IMR-90 (cell line): Measurements from ENCODE around the gene SLC25A21. TPM values are rescaled to one million over a fixed set of nuclear protein-coding genes. Genes with fewer than 3 reads are reported as not detected.

Experiments
- ATAC-seq: fragments of 200-7000 bp; cut with Tn5 transposase; 2 replicates; pipeline ENCODE4 v1.9.1; 2020; ENCODE audit warnings: low read depth, mild to moderate bottlenecking, moderate library complexity
- BruUV-seq: library from RNA; stranded (reverse); fragments of 400-500 nt; replicated peaks from 2 replicates; lab custom pipeline; 2021; lab: Mats Ljungman, UMichigan
- CTCF ChIA-PET: fragments of 300-600 bp; formaldehyde crosslinking; extraction: SDS; loops from one replicate; lab custom pipeline; 2021; ENCODE audit warnings: antibody characterized with exemption; lab: Yijun Ruan, JAX
- POLR2A ChIA-PET: fragments of 300-600 bp; sonication (Branson Sonifier 250); formaldehyde crosslinking; loops from one replicate; lab custom pipeline; 2022; ENCODE audit warnings: antibody characterized with exemption; ENCODE audit not compliant: unreplicated experiment; lab: Charles Lee
- DNase-seq: peaks from one replicate; pipeline ENCODE4 v3.0.0; 2013
- H2AFZ ChIP-seq: replicated peaks from 2 replicates; pipeline ENCODE3; 2013; ENCODE audit warnings: low read length, mild to moderate bottlenecking; ENCODE audit not compliant: poor library complexity
- H2AK5ac ChIP-seq: 2 replicates; pipeline ENCODE4 v1.6.1; 2013; ENCODE audit warnings: low read depth, low read length, inconsistent platforms
- H2AK9ac ChIP-seq: replicated peaks from 2 replicates; pipeline ENCODE3; 2013; ENCODE audit warnings: mild to moderate bottlenecking, low read depth, low read length, moderate library complexity; ENCODE audit not compliant: poor library complexity
- H2BK120ac ChIP-seq: 2 replicates; pipeline ENCODE4 v1.6.1; 2013; ENCODE audit warnings: low read depth, low read length, inconsistent platforms
- H2BK15ac ChIP-seq: 3 replicates; pipeline ENCODE4 v1.6.1; 2013; ENCODE audit warnings: low read depth, low read length, inconsistent platforms
- H2BK20ac ChIP-seq: 2 replicates; pipeline ENCODE4 v1.6.1; 2013; ENCODE audit warnings: low read depth, mild to moderate bottlenecking, inconsistent platforms, low read length, moderate library complexity
- H2BK5ac ChIP-seq: 2 replicates; pipeline ENCODE4 v1.6.1; 2013; ENCODE audit warnings: mild to moderate bottlenecking, low read depth, low read length, inconsistent platforms; ENCODE audit not compliant: poor library complexity, severe bottlenecking
- H3K14ac ChIP-seq: replicated peaks from 2 replicates; pipeline ENCODE4 v1.6.1; 2013; ENCODE audit warnings: low read depth, low read length, inconsistent platforms
- H3K18ac ChIP-seq: 2 replicates; pipeline ENCODE4 v1.6.1; 2013; ENCODE audit warnings: low read depth, low read length, control low read depth
- H3K23ac ChIP-seq: 2 replicates; pipeline ENCODE4 v1.6.1; 2013; ENCODE audit warnings: low read depth, low read length, inconsistent platforms
- H3K27ac ChIP-seq: 2 replicates; pipeline ENCODE4 v1.5.1; 2013; ENCODE audit warnings: mild to moderate bottlenecking, control low read depth, low read length; ENCODE audit not compliant: insufficient read depth
- H3K27me3 ChIP-seq: 2 replicates; pipeline ENCODE4 v1.6.1; 2013; ENCODE audit warnings: low read length; ENCODE audit not compliant: control insufficient read depth, insufficient read depth
- H3K36me3 ChIP-seq: 2 replicates; pipeline ENCODE4 v1.6.1; 2013; ENCODE audit warnings: low read length, mixed read lengths; ENCODE audit not compliant: control insufficient read depth, insufficient read depth
- H3K4ac ChIP-seq: 2 replicates; pipeline ENCODE4 v1.6.1; 2013; ENCODE audit warnings: low read depth, low read length, inconsistent platforms
- H3K4me1 ChIP-seq: 2 replicates; pipeline ENCODE4 v1.6.1; 2013; ENCODE audit warnings: low read length, mixed read lengths; ENCODE audit not compliant: control insufficient read depth, insufficient read depth
- H3K4me2 ChIP-seq: 2 replicates; pipeline ENCODE4 v1.6.1; 2013; ENCODE audit warnings: low read depth, mild to moderate bottlenecking, control low read depth, low read length, moderate library complexity
- H3K4me3 ChIP-seq: 2 replicates; pipeline ENCODE4 v1.5.1; 2013; ENCODE audit warnings: low read depth, mild to moderate bottlenecking, control low read depth, low read length, moderate library complexity; ENCODE audit not compliant: insufficient read depth
- H3K56ac ChIP-seq: 2 replicates; pipeline ENCODE4 v1.6.1; 2013; ENCODE audit warnings: low read length, inconsistent platforms; ENCODE audit not compliant: insufficient read depth; ENCODE audit errors: extremely low read depth
- H3K79me1 ChIP-seq, 2 experiments: 2 replicates each; pipeline ENCODE4 v1.6.1; 2013; ENCODE audit warnings: low read length in 2 of 2, inconsistent platforms in 1 of 2, low read depth in 1 of 2
- H3K9ac ChIP-seq: 2 replicates; pipeline ENCODE4 v1.6.1; 2013; ENCODE audit warnings: low read depth, low read length, control low read depth
- H3K9me1 ChIP-seq: 2 replicates; pipeline ENCODE4 v1.6.1; 2013; ENCODE audit warnings: low read length, inconsistent platforms; ENCODE audit not compliant: insufficient read depth
- H3K9me3 ChIP-seq: 2 replicates; pipeline ENCODE4 v1.6.1; 2013; ENCODE audit warnings: low read length; ENCODE audit not compliant: control insufficient read depth, insufficient read depth
- H4K20me1 ChIP-seq: 2 replicates; pipeline ENCODE4 v1.6.1; 2013; ENCODE audit warnings: low read length, inconsistent platforms; ENCODE audit not compliant: insufficient read depth
- H4K5ac ChIP-seq: 2 replicates; pipeline ENCODE4 v1.6.1; 2013; ENCODE audit warnings: mild to moderate bottlenecking, low read depth, low read length, control low read depth
- H4K8ac ChIP-seq, 2 experiments: 2 replicates each; pipeline ENCODE4 v1.6.1; 2013; ENCODE audit warnings: low read depth in 2 of 2, low read length in 2 of 2, control low read depth in 1 of 2, inconsistent platforms in 1 of 2
- H4K91ac ChIP-seq: 2 replicates; pipeline ENCODE4 v1.6.1; 2013; ENCODE audit warnings: low read depth, low read length, inconsistent platforms; ENCODE audit not compliant: insufficient read depth
- BHLHE40 ChIP-seq: fragments of 150-350 bp; IDR thresholded peaks from 2 replicates; pipeline ENCODE4 v1.6.1; 2016; ENCODE audit warnings: mild to moderate bottlenecking, low read depth, low read length
- CEBPB ChIP-seq: IDR thresholded peaks from 2 replicates; pipeline ENCODE4 v1.6.1; 2012; ENCODE audit warnings: low read depth, low read length, improper control_type of control experiment
- CTCF ChIP-seq: conservative IDR thresholded peaks from 2 replicates; pipeline ENCODE4 v1.5.1; 2012; ENCODE audit warnings: mild to moderate bottlenecking, low read depth, low read length, improper control_type of control experiment
- FOS ChIP-seq: fragments of 150-350 bp; IDR thresholded peaks from 2 replicates; pipeline ENCODE4 v1.6.1; 2016; ENCODE audit warnings: low read depth, low read length
- MAFK ChIP-seq: IDR thresholded peaks from 2 replicates; pipeline ENCODE4 v1.6.1; 2012; ENCODE audit warnings: low read depth, low read length, improper control_type of control experiment
- MAZ ChIP-seq: IDR thresholded peaks from 2 replicates; pipeline ENCODE4 v1.6.1; 2012; ENCODE audit warnings: low read depth, mild to moderate bottlenecking, low read length, improper control_type of control experiment, moderate library complexity, borderline replicate concordance
- MXI1 ChIP-seq: IDR thresholded peaks from 2 replicates; pipeline ENCODE4 v1.6.1; 2012; ENCODE audit warnings: low read depth, mild to moderate bottlenecking, low read length, moderate library complexity, borderline replicate concordance
- NFE2L2 ChIP-seq: fragments of 150-350 bp; IDR thresholded peaks from 2 replicates; pipeline ENCODE4 v1.6.1; 2016; ENCODE audit warnings: low read depth, mild to moderate bottlenecking, low read length
- POLR2A ChIP-seq: IDR thresholded peaks from 2 replicates; pipeline ENCODE4 v1.6.1; 2012; ENCODE audit warnings: mild to moderate bottlenecking, low read depth, low read length
- RAD21 ChIP-seq: IDR thresholded peaks from 2 replicates; pipeline ENCODE4 v1.6.1; 2012; ENCODE audit warnings: low read length, improper control_type of control experiment
- RCOR1 ChIP-seq: IDR thresholded peaks from 2 replicates; pipeline ENCODE4 v1.6.1; 2012; ENCODE audit warnings: mild to moderate bottlenecking, low read length, improper control_type of control experiment; ENCODE audit not compliant: insufficient replicate concordance
- RFX5 ChIP-seq: IDR thresholded peaks from 2 replicates; pipeline ENCODE4 v1.8.0; 2012; ENCODE audit warnings: low read depth, mild to moderate bottlenecking, low read length, moderate library complexity
- WGBS, 2 experiments: methylation state at CpG; one replicate each; pipeline versions ENCODE4 v1.1.5 to v1.1.7; 2013; ENCODE audit warnings: missing lambda C conversion rate in 2 of 2; ENCODE audit not compliant: insufficient read length in 1 of 2; ENCODE audit errors: extremely low coverage in 2 of 2; 5-methylcytosine and 5-hydroxymethylcytosine counted together
- dilution Hi-C: fragments of 300-500 bp; cut with HindIII; formaldehyde crosslinking; loops from one replicate; pipeline ENCODE4 v1.14.3; 2018; ENCODE audit warnings: low sequenced_read_pairs; ENCODE audit not compliant: unreplicated experiment
- in situ Hi-C: fragments of 300-500 bp; cut with MboI; formaldehyde crosslinking; loops from 3 replicates; pipeline ENCODE4 v1.14.3; 2019; ENCODE audit warnings: low sequenced_read_pairs, inconsistent platforms, mixed read lengths
- intact Hi-C: fragments of 100-400 bp; cut with micrococcal nuclease; formaldehyde crosslinking; loops from 2 replicates; pipeline ENCODE4 v1.10.0; 2022
- polyA plus RNA-seq, 3 experiments: library from polyadenylated mRNA; depleted of rRNA; stranded (reverse); fragments of >200 nt; gene quantifications; 2 replicates each; pipeline ENCODE4 v1.2.3, GENCODE V29; 2012; ENCODE audit warnings: low replicate concordance in 1 of 3
- total RNA-seq: library from RNA; depleted of rRNA; stranded (reverse); fragments of >200 nt; gene quantifications from 2 replicates; pipeline ENCODE4 v1.2.3, GENCODE V29; 2012
- TF ChIP-seq, protein P1 (sequence below): fragments of 150-350 bp; IDR thresholded peaks from 2 replicates; pipeline ENCODE4 v1.6.1; 2016; ENCODE audit warnings: low read depth, mild to moderate bottlenecking, low read length, moderate library complexity, borderline replicate concordance
- TF ChIP-seq, protein P2 (sequence below): fragments of 150-350 bp; IDR thresholded peaks from 2 replicates; pipeline ENCODE4 v1.6.1; 2017; ENCODE audit warnings: mild to moderate bottlenecking, antibody characterized with exemption, low read length, low read depth

SLC25A21 gene
- total and polyA plus RNA-seq, 2 of the 4 experiments (the other 2 are of a cell fraction): 0.62 to 0.90 TPM

DNA sequence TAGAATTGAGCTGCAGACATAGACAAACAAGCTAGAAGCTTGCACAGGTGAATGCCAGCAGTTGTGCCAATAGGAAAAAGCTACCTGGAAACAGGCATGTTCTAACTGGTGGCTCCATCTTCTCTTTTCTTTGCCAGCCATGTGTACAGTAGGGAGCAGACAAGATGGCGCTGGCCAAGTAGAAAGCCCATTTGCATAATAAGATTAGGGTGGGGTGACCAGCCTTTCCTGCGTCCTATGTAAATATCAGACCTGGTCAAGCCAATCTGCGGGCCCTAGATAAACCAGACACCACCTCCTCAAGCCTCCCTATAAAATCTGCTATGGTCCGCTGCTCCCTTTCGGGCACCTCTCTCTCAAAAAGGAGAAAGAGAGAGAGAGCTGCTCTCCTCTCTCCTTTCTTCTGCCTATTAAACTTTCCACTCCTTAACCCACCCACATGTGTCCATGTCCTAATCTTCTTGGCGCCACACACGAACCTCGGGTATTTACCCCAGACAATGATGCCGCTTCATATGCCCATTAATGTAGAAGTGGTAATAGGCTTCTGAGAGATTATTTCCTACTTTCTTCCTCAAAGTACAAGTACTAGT, 201.0 kb downstream of the SLC25A21 start:
- TF ChIP-seq CEBPB (no peak), MAZ (no peak), CTCF (no peak), MAFK (no peak), NFE2L2 (no peak), MXI1 (no peak), RFX5 (no peak), RAD21 (no peak), BHLHE40 (no peak), RCOR1 (no peak), FOS (no peak), POLR2A (no peak)
- TF ChIP-seq, protein P1, sequence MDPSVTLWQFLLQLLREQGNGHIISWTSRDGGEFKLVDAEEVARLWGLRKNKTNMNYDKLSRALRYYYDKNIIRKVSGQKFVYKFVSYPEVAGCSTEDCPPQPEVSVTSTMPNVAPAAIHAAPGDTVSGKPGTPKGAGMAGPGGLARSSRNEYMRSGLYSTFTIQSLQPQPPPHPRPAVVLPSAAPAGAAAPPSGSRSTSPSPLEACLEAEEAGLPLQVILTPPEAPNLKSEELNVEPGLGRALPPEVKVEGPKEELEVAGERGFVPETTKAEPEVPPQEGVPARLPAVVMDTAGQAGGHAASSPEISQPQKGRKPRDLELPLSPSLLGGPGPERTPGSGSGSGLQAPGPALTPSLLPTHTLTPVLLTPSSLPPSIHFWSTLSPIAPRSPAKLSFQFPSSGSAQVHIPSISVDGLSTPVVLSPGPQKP: no peak
- TF ChIP-seq, protein P2, sequence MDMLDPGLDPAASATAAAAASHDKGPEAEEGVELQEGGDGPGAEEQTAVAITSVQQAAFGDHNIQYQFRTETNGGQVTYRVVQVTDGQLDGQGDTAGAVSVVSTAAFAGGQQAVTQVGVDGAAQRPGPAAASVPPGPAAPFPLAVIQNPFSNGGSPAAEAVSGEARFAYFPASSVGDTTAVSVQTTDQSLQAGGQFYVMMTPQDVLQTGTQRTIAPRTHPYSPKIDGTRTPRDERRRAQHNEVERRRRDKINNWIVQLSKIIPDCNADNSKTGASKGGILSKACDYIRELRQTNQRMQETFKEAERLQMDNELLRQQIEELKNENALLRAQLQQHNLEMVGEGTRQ: no peak
- H2BK5ac ChIP-seq: no peak overlapping the region
- H3K79me1 ChIP-seq: no peaks in the 10 kb centered on the region; a peak in 1 of 4 replicates
- in situ Hi-C loops (no loop called here), dilution Hi-C loops (no loop called here), intact Hi-C loops (no loop called here)
- H3K9ac ChIP-seq: no peak overlapping the region
- no peak overlapping the region for H3K23ac ChIP-seq
- no peak overlapping the region for H3K14ac ChIP-seq
- no peak overlapping the region for H3K4me3 ChIP-seq
- H3K4me2 ChIP-seq: no peak overlapping the region
- no peak overlapping the region for H3K27ac ChIP-seq
- H3K18ac ChIP-seq: no peak overlapping the region
- ATAC-seq: no peak
- no peak overlapping the region for H2BK120ac ChIP-seq
- ChIA-PET POLR2A (no interaction called here), CTCF (no interaction called here)
- BruUV-seq: no TSS peak
- H2AFZ ChIP-seq: no peak overlapping the region
- peaks cover 16% of the 10 kb centered on the region for H3K9me1 ChIP-seq
- H4K91ac ChIP-seq: no peak overlapping the region
- H4K20me1 ChIP-seq: no peaks in the 10 kb centered on the region
- no peak overlapping the region for H4K5ac ChIP-seq
- H3K4me1 ChIP-seq: peaks cover 9% of the 10 kb centered on the region
- H2AK9ac ChIP-seq: no peak overlapping the region
- no CpG with 5 or more reads among the region's 9 CpGs for WGBS, 2 experiments
- DNase-seq: no peak
- no peak overlapping the region for H2AK5ac ChIP-seq
- H2BK20ac ChIP-seq: no peak overlapping the region
- H3K4ac ChIP-seq: no peak overlapping the region
- no peak overlapping the region for H4K8ac ChIP-seq
- H2BK15ac ChIP-seq: no peak overlapping the region
- no peak overlapping the region for H3K56ac ChIP-seq
- H3K36me3 ChIP-seq: no peaks in the 10 kb centered on the region
- H3K9me3 ChIP-seq: no peaks in the 10 kb centered on the region
- no peaks in the 10 kb centered on the region; the same call in 1 of the 2 replicates for H3K27me3 ChIP-seq
